Panc1 (cell line): ENCODE measurements around the gene GLI3. TPM values are rescaled to one million over a fixed set of nuclear protein-coding genes. Genes with fewer than 3 reads are reported as not detected.

Source experiments
- ATAC-seq: fragments of 200-7000 bp; cut with Tn5 transposase; 2 replicates; pipeline ENCODE4 v1.9.1; 2020; ENCODE audit warnings: mild to moderate bottlenecking, moderate library complexity
- BruUV-seq: library from RNA; stranded (reverse); fragments of 400-500 nt; replicated peaks from 2 replicates; lab custom pipeline; 2021; lab: Mats Ljungman, UMichigan
- CTCF ChIA-PET: fragments of 300-600 bp; sonication (Branson Sonifier 250); formaldehyde crosslinking; loops from one replicate; lab custom pipeline; 2022; ENCODE audit warnings: antibody characterized with exemption; lab: Charles Lee
- POLR2A ChIA-PET: fragments of 300-600 bp; sonication (Branson Sonifier 250); formaldehyde crosslinking; loops from one replicate; lab custom pipeline; 2022; ENCODE audit warnings: antibody characterized with exemption; lab: Charles Lee
- DNase-seq: peaks from one replicate; pipeline ENCODE4 v3.0.0-alpha.2; 2010; ENCODE audit warnings: low read depth, low spot score
- H3K27ac ChIP-seq: 2 replicates; pipeline ENCODE4 v1.5.1; 2011; ENCODE audit warnings: mild to moderate bottlenecking, low read length, inconsistent platforms
- H3K27me3 ChIP-seq: fragments of 200-500 bp; sonication (Bioruptor generic); 2 replicates; pipeline ENCODE4 v1.6.0; 2014; ENCODE audit warnings: low read length, inconsistent platforms; ENCODE audit not compliant: control insufficient read depth, insufficient read depth
- H3K36me3 ChIP-seq: fragments of 200-500 bp; sonication (Bioruptor generic); 2 replicates; pipeline ENCODE4 v1.5.1; 2014; ENCODE audit warnings: inconsistent platforms, mild to moderate bottlenecking, low read length, moderate library complexity; ENCODE audit not compliant: control insufficient read depth, insufficient read depth
- H3K4me1 ChIP-seq: 2 replicates; pipeline ENCODE4 v1.5.1; 2011; ENCODE audit warnings: inconsistent platforms, mild to moderate bottlenecking, low read length, moderate library complexity; ENCODE audit not compliant: control insufficient read depth, insufficient read depth
- H3K4me3 ChIP-seq, 2 experiments: 2 replicates each; pipeline ENCODE4 v1.5.1; 2011 to 2012; ENCODE audit warnings: low read depth in 2 of 2, low read length in 2 of 2, mild to moderate bottlenecking in 2 of 2, inconsistent platforms in 1 of 2, moderate library complexity in 1 of 2
- H3K9me3 ChIP-seq: fragments of 200-500 bp; sonication (Bioruptor generic); 2 replicates; pipeline ENCODE4 v1.5.1; 2014; ENCODE audit warnings: low read depth, mild to moderate bottlenecking, inconsistent platforms, low read length, moderate library complexity; ENCODE audit not compliant: control insufficient read depth, insufficient read depth
- CTCF ChIP-seq: fragments of 450-650 bp; IDR thresholded peaks from 2 replicates; pipeline ENCODE4 v1.5.1; 2017; ENCODE audit warnings: mild to moderate bottlenecking
- POLR2AphosphoS5 ChIP-seq: IDR thresholded peaks from 2 replicates; pipeline ENCODE4 v1.6.1; 2012; ENCODE audit warnings: mild to moderate bottlenecking, low read depth, low read length, moderate library complexity
- REST ChIP-seq, 2 experiments: IDR thresholded peaks; 2 replicates each; pipeline ENCODE4 v1.6.1; 2011 to 2012; ENCODE audit warnings: low read depth in 2 of 2, control low read depth in 1 of 2, low read length in 1 of 2, mild to moderate bottlenecking in 1 of 2, moderate library complexity in 1 of 2; ENCODE audit not compliant: insufficient read depth in 1 of 2
- SIN3A ChIP-seq: IDR thresholded peaks from 2 replicates; pipeline ENCODE4 v1.6.1; 2012; ENCODE audit warnings: low read depth, mild to moderate bottlenecking, low read length, moderate library complexity, borderline replicate concordance; ENCODE audit not compliant: insufficient read depth
- TCF7L2 ChIP-seq: IDR thresholded peaks from 2 replicates; pipeline ENCODE4 v1.6.1; 2011; ENCODE audit warnings: mild to moderate bottlenecking, low read depth, low read length, inconsistent platforms
- in situ Hi-C: cut with HindIII; loops from 2 replicates; pipeline ENCODE4 v1.10.0; 2016; ENCODE audit warnings: low sequenced_read_pairs, low pct_unique_long_range_greater_than_20kb
- intact Hi-C: fragments of 100-400 bp; cut with micrococcal nuclease; formaldehyde crosslinking; loops from one replicate; pipeline ENCODE4 v1.10.0; 2022; ENCODE audit not compliant: unreplicated experiment
- total RNA-seq: library from RNA; stranded (reverse); gene quantifications from one replicate; pipeline ENCODE4 v1.2.1, GENCODE V29; 2021; ENCODE audit not compliant: unreplicated experiment

GLI3 gene
- total RNA-seq, 1 experiment from 2014 or later, result 3.7 TPM

GRCh38 chr7:42081671-42082070, 155.3 kb downstream of the GLI3 start:
- DNase-seq (no peak), ATAC-seq (no peak)
- H3K36me3 ChIP-seq, result no peaks in the 10 kb centered on the region
- intact Hi-C loops (no loop called here), in situ Hi-C loops (no loop called here)
- no peak overlapping the region for H3K27ac ChIP-seq
- POLR2A ChIA-PET, result no interaction called here
- H3K4me3 ChIP-seq, result no peak overlapping the region
- BruUV-seq, result no TSS peak
- H3K4me1 ChIP-seq, result no peaks in the 10 kb centered on the region
- no peaks in the 10 kb centered on the region for H3K27me3 ChIP-seq
- TF ChIP-seq TCF7L2 (no peak), REST (IDR thresholded peaks at IDR 0.05; ENCODE audit: insufficient read depth in 1 of 2, low read depth in 2 of 2, low read length in 1 of 2) (no peak), SIN3A (no peak), POLR2AphosphoS5 (no peak), CTCF (no peak)
- no peaks in the 10 kb centered on the region for H3K9me3 ChIP-seq
- CTCF ChIA-PET, result no interaction called here

GRCh38 chr7:42080841-42081586, 156.0 kb downstream of the GLI3 start:
- ChIA-PET POLR2A (no interaction called here), CTCF (no interaction called here)
- H3K4me1 ChIP-seq, result no peaks in the 10 kb centered on the region
- in situ Hi-C loops (no loop called here), intact Hi-C loops (no loop called here)
- H3K27me3 ChIP-seq, result no peaks in the 10 kb centered on the region
- no peak overlapping the region for H3K4me3 ChIP-seq
- H3K9me3 ChIP-seq, result no peaks in the 10 kb centered on the region
- DNase-seq, result no peak
- TF ChIP-seq SIN3A (no peak), CTCF (no peak), POLR2AphosphoS5 (no peak), TCF7L2 (no peak), REST (IDR thresholded peaks at IDR 0.05; ENCODE audit: insufficient read depth in 1 of 2, low read depth in 2 of 2, low read length in 1 of 2) (no peak)
- no peaks in the 10 kb centered on the region for H3K36me3 ChIP-seq
- BruUV-seq, result no TSS peak
- no peak for ATAC-seq
- H3K27ac ChIP-seq, result no peak overlapping the region
